Hepatocyte (in vitro differentiated cells): ENCODE measurements around the gene MTNR1B. TPM values are rescaled to one million over a fixed set of nuclear protein-coding genes. Genes with fewer than 3 reads are reported as not detected.

Source experiments
- DNase-seq: peaks from one replicate; pipeline ENCODE4 v3.0.0-alpha.2; 2016; ENCODE audit warnings: low spot score
- H2AFZ ChIP-seq: fragments of 200-600 bp; sonication (generic); 2 replicates; pipeline ENCODE4 v1.6.0; 2016; ENCODE audit warnings: antibody characterized with exemption, mild to moderate bottlenecking
- H3K27ac ChIP-seq: fragments of 200-600 bp; sonication (generic); 2 replicates; pipeline ENCODE4 v1.5.1; 2016; ENCODE audit warnings: mild to moderate bottlenecking
- H3K27me3 ChIP-seq: fragments of 200-600 bp; sonication (generic); 2 replicates; pipeline ENCODE4 v1.6.1; 2016
- H3K36me3 ChIP-seq: fragments of 200-600 bp; sonication (generic); replicated peaks from 2 replicates; pipeline ENCODE4 v1.5.1; 2016; ENCODE audit warnings: low read depth; ENCODE audit not compliant: insufficient read depth
- H3K4me1 ChIP-seq: fragments of 200-600 bp; sonication (generic); 2 replicates; pipeline ENCODE4 v1.5.1; 2016; ENCODE audit warnings: mild to moderate bottlenecking, moderate library complexity; ENCODE audit not compliant: insufficient read depth
- H3K4me2 ChIP-seq: fragments of 200-600 bp; sonication (generic); 2 replicates; pipeline ENCODE4 v1.6.0; 2016
- H3K4me3 ChIP-seq: fragments of 200-600 bp; sonication (generic); 2 replicates; pipeline ENCODE4 v1.5.1; 2016; ENCODE audit warnings: mild to moderate bottlenecking
- H3K79me2 ChIP-seq: fragments of 200-600 bp; sonication (generic); 2 replicates; pipeline ENCODE4 v1.6.0; 2017; ENCODE audit warnings: mild to moderate bottlenecking
- H3K9me2 ChIP-seq: fragments of 200-600 bp; sonication (generic); replicated peaks from 2 replicates; pipeline ENCODE4 v1.6.0; 2017; ENCODE audit warnings: mild to moderate bottlenecking; ENCODE audit not compliant: insufficient read depth
- H3K9me3 ChIP-seq: fragments of 200-600 bp; sonication (generic); 2 replicates; pipeline ENCODE4 v1.5.1; 2016; ENCODE audit warnings: low read depth, mild to moderate bottlenecking
- H4K20me1 ChIP-seq: fragments of 200-600 bp; sonication (generic); 2 replicates; pipeline ENCODE4 v1.6.0; 2016; ENCODE audit warnings: mild to moderate bottlenecking; ENCODE audit not compliant: insufficient read depth, poor library complexity, severe bottlenecking
- EZH2 ChIP-seq: fragments of 200-600 bp; sonication (generic); IDR thresholded peaks from 2 replicates; pipeline ENCODE4 v1.6.1; 2016; ENCODE audit warnings: antibody characterized with exemption, mild to moderate bottlenecking, borderline replicate concordance
- EZH2phosphoT487 ChIP-seq: fragments of 200-600 bp; sonication (generic); IDR thresholded peaks from one replicate; pipeline ENCODE4 v1.6.1; 2018; ENCODE audit warnings: antibody characterized with exemption, mild to moderate bottlenecking, low read depth, moderate library complexity; ENCODE audit not compliant: unreplicated experiment, severe bottlenecking
- WGBS: methylation state at CpG from one replicate; pipeline ENCODE4 v1.1.6; 2016; ENCODE audit warnings: low lambda C conversion rate; ENCODE audit errors: missing lambda C conversion rate; 5-methylcytosine and 5-hydroxymethylcytosine counted together
- polyA plus RNA-seq: library from polyadenylated mRNA; unstranded; fragments of >200 nt; fragmentation: Nextera tagmentation; extraction: Ambion mirVana; gene quantifications from 2 replicates; pipeline ENCODE4 v1.2.1, GENCODE V29; 2016
- total RNA-seq: library from RNA; depleted of rRNA; stranded (reverse); fragments of >200 nt; gene quantifications from 2 replicates; pipeline ENCODE4 v1.2.3, GENCODE V29; 2014
- TF ChIP-seq, protein P1 (sequence below): fragments of 200-600 bp; sonication (generic); IDR thresholded peaks from 2 replicates; pipeline ENCODE4 v1.5.1; 2016; ENCODE audit warnings: antibody characterized with exemption, mild to moderate bottlenecking; ENCODE audit not compliant: poor library complexity

MTNR1B gene
- total RNA-seq (0.16 and 0.30 TPM in 2 replicates), polyA plus RNA-seq (0.40 and 0.75 TPM in 2 replicates)

DNA sequence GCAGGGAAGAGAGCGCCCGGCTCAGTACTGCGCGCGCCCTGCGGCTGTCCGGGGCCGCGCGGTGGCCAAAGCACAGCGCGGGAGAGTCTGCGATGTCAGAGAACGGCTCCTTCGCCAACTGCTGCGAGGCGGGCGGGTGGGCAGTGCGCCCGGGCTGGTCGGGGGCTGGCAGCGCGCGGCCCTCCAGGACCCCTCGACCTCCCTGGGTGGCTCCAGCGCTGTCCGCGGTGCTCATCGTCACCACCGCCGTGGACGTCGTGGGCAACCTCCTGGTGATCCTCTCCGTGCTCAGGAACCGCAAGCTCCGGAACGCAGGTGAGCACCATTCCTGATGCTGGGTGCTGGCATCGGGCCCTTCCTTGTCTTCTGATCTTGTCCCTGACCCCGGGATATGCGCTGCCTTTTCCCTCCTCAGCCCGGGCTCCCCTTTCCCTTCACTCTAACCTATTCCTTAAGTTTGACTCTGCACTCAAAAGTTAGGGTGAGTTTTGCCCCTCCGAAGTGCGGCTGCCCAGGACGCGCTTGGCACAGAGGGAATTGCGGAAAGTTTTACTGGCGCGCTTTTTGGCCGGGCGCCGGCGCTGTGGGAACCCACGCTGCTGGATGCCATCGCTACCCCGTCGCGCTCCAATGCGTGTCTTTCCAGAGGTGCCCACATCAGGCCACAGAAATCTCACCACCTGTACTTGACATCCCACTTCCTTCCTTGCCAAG, at the start of gene MTNR1B:
Gene MTNR1B, plus strand, starts transcription at position 18 of the 714 bp plus-strand sequence. Its CDS starts 75 bp downstream, at position 93.
- Histone ChIP-seq H3K9me3 (no peaks in the 10 kb centered on the region), H3K4me3 (no peak within 1 kb of the TSS), H2AFZ (no peak within 1 kb of the TSS), H3K27ac (no peak within 1 kb of the TSS), H3K4me2 (peak within 1 kb of the TSS; percentile 72), H4K20me1 (no peaks in the 10 kb centered on the region), H3K27me3 (peaks cover 34% of the 10 kb centered on the region), H3K79me2 (no peaks in the 10 kb centered on the region), H3K4me1 (no peaks in the 10 kb centered on the region), H3K9me2 (no peaks in the 10 kb centered on the region), H3K36me3 (no peaks in the 10 kb centered on the region)
- 63% methylated on average over 39 of the region's 58 CpGs for WGBS
- no peak for DNase-seq
- TF ChIP-seq, protein P1, sequence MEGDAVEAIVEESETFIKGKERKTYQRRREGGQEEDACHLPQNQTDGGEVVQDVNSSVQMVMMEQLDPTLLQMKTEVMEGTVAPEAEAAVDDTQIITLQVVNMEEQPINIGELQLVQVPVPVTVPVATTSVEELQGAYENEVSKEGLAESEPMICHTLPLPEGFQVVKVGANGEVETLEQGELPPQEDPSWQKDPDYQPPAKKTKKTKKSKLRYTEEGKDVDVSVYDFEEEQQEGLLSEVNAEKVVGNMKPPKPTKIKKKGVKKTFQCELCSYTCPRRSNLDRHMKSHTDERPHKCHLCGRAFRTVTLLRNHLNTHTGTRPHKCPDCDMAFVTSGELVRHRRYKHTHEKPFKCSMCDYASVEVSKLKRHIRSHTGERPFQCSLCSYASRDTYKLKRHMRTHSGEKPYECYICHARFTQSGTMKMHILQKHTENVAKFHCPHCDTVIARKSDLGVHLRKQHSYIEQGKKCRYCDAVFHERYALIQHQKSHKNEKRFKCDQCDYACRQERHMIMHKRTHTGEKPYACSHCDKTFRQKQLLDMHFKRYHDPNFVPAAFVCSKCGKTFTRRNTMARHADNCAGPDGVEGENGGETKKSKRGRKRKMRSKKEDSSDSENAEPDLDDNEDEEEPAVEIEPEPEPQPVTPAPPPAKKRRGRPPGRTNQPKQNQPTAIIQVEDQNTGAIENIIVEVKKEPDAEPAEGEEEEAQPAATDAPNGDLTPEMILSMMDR: no peak
- TF ChIP-seq EZH2phosphoT487: no peak
- TF ChIP-seq EZH2: no peak

DNA sequence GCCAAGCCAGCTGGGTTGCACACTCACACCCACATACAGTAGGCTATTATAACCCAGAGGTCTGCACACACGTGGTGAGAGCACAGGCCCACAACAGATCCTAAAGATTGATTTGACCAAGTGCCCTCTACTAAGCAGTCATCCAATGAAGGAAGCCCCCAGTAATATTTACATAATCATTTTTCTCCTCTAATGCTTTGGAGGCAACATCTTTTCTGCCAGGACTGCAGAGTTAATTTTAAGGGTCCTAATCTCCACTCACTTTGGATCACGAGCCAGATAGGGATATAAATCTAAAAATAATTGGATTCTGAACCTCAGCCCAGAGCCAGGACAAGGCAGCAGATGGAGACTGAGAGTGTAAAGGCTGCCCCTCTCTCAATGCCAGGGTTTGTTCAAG, 49.1 kb upstream of the MTNR1B start:
- no peak overlapping the region for H3K4me2 ChIP-seq
- no peaks in the 10 kb centered on the region for H3K9me2 ChIP-seq
- no peaks in the 10 kb centered on the region for H3K9me3 ChIP-seq
- H4K20me1 ChIP-seq: no peaks in the 10 kb centered on the region
- H3K27me3 ChIP-seq: no peaks in the 10 kb centered on the region
- no peak overlapping the region for H3K4me3 ChIP-seq
- H3K79me2 ChIP-seq: no peaks in the 10 kb centered on the region
- DNase-seq: no peak
- 64% methylated on average over 2 of the region's 2 CpGs for WGBS
- no peak overlapping the region for H2AFZ ChIP-seq
- no peak for TF ChIP-seq EZH2
- TF ChIP-seq EZH2phosphoT487: no peak
- TF ChIP-seq, protein P1: no peak
- H3K36me3 ChIP-seq: no peaks in the 10 kb centered on the region
- H3K27ac ChIP-seq: no peak overlapping the region
- no peaks in the 10 kb centered on the region for H3K4me1 ChIP-seq

DNA sequence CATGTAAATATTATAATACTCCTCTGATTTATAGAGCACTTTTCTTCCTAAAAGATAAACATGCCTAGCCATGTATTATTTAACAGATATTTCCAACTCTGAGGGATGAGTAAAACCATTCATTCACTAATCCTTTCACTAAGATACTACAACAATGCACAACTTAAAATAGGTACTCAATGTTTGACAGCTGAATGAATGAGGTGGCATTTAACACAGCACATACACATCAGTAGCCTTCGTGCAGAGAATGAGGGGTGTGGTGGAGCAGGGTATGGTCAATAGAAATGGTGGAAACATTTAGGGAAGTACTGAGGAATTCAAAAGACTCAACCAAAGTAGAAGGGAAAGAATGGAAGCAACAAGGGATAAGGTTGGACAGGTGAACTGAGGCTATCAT, 46.7 kb upstream of the MTNR1B start:
- H2AFZ ChIP-seq: no peak overlapping the region
- H3K4me1 ChIP-seq: no peaks in the 10 kb centered on the region
- no peaks in the 10 kb centered on the region for H3K27me3 ChIP-seq
- H3K4me2 ChIP-seq: no peak overlapping the region
- H3K36me3 ChIP-seq: no peaks in the 10 kb centered on the region
- no peaks in the 10 kb centered on the region for H3K79me2 ChIP-seq
- H3K9me2 ChIP-seq: no peaks in the 10 kb centered on the region
- WGBS: 42% methylated on average over 1 of the region's 1 CpG
- H3K4me3 ChIP-seq: no peak overlapping the region
- H3K9me3 ChIP-seq: no peaks in the 10 kb centered on the region
- DNase-seq: no peak
- no peaks in the 10 kb centered on the region for H4K20me1 ChIP-seq
- TF ChIP-seq EZH2: no peak
- TF ChIP-seq, protein P1: no peak
- no peak overlapping the region for H3K27ac ChIP-seq
